Esophagus muscularis mucosa (tissue), 4 donors: ENCODE data around the gene EP400. TPM values are rescaled to one million over a fixed set of nuclear protein-coding genes. Genes with fewer than 3 reads are reported as not detected.

Experiments used
- DNase-seq: peaks from one replicate; pipeline ENCODE4 v3.0.0-alpha.2; 2017; ENCODE audit errors: extremely low spot score
- H3K27ac ChIP-seq, 4 donors: fragments of 200-600 bp; sonication (generic); replicated peaks in 1 of 4; 1 replicate in 3 of 4; 2 replicates in 1 of 4; pipeline ENCODE4 v1.5.1; 2016 to 2019; ENCODE audit warnings: mild to moderate bottlenecking in 1 of 4
- H3K27me3 ChIP-seq, 4 donors: fragments of 200-600 bp; sonication (generic); one replicate each; pipeline versions ENCODE4 v1.5.1 to v1.6.0; 2016 to 2019
- H3K36me3 ChIP-seq, 4 donors: fragments of 200-600 bp; sonication (generic); one replicate each; pipeline ENCODE4 v1.5.1; 2016 to 2019
- H3K4me1 ChIP-seq, 4 donors: fragments of 200-600 bp; sonication (generic); one replicate each; pipeline ENCODE4 v1.5.1; 2016 to 2019
- H3K4me3 ChIP-seq, 4 donors: fragments of 200-600 bp; sonication (generic); 1 replicate in 2 of 4; 2 replicates in 2 of 4; pipeline ENCODE4 v1.5.1; 2016 to 2019; ENCODE audit warnings: mild to moderate bottlenecking in 4 of 4, moderate library complexity in 1 of 4
- H3K9me3 ChIP-seq, 4 donors: fragments of 200-600 bp; sonication (generic); 1 replicate in 3 of 4; 2 replicates in 1 of 4; pipeline ENCODE4 v1.5.1; 2016 to 2019
- CTCF ChIP-seq, 3 experiments: fragments of 200-600 bp in 2 of 3; fragments of 450-650 bp in 1 of 3; sonication (generic) in 2 of 3; IDR thresholded peaks; one replicate each; pipeline ENCODE4 v1.5.1; 2017 to 2019; ENCODE audit warnings: antibody characterized with exemption in 3 of 3, mild to moderate bottlenecking in 2 of 3, moderate library complexity in 1 of 3
- EP300 ChIP-seq: sonication (generic); formaldehyde crosslinking; IDR thresholded peaks from one replicate; pipeline ENCODE4 v1.6.1; 2017; ENCODE audit warnings: antibody characterized with exemption
- POLR2A ChIP-seq: fragments of 450-650 bp; IDR thresholded peaks from one replicate; pipeline ENCODE4 v1.6.1; 2017; ENCODE audit warnings: antibody characterized with exemption, moderate library complexity, mild to moderate bottlenecking, low read depth
- POLR2AphosphoS5 ChIP-seq, 2 donors: sonication (generic); formaldehyde crosslinking; IDR thresholded peaks; one replicate each; pipeline ENCODE4 v1.6.1; 2017; ENCODE audit warnings: antibody characterized with exemption in 2 of 2
- WGBS: methylation state at CpG from one replicate; pipeline ENCODE4 v1.1.5; 2018; 5-methylcytosine and 5-hydroxymethylcytosine counted together
- intact Hi-C: fragments of 100-400 bp; cut with DNase I; formaldehyde crosslinking; loops from one replicate; pipeline ENCODE4 v1.15.1; 2023
- total RNA-seq, 4 donors: library from RNA; depleted of rRNA; stranded (reverse); fragments of >200 nt; gene quantifications; one replicate each; pipeline versions ENCODE4 v1.1.0 to v1.2.1, GENCODE V29; 2016

EP400 gene
- total RNA-seq, 4 donors from 2014 or later: 16.9 to 31.1 (median 22.4) TPM

- H3K4me3 ChIP-seq: no peak overlapping the region
- intact Hi-C loops: no loop called here
- H3K27me3 ChIP-seq: no peaks in the 10 kb centered on the region
- WGBS: 100% methylated on average over 5 of the region's 14 CpGs
- no peak overlapping the region for H3K27ac ChIP-seq
- H3K36me3 ChIP-seq: peaks cover 64 to 99% (median 94%) of the 10 kb centered on the region in 4 donors
- TF ChIP-seq EP300 (no peak), POLR2AphosphoS5 (IDR thresholded peaks at IDR 0.05) (no peak), CTCF (IDR thresholded peaks at IDR 0.05) (no peak), POLR2A (no peak)
- DNase-seq: no peak
- H3K9me3 ChIP-seq: no peaks in the 10 kb centered on the region
- peaks cover 16 to 22% (median 19%) of the 10 kb centered on the region in 4 donors for H3K4me1 ChIP-seq
Measured at GRCh38 chr12:131914179-131914702, 35.5 kb upstream of the EP400 start.

- TF ChIP-seq CTCF (IDR thresholded peaks at IDR 0.05) (no peak), POLR2AphosphoS5 (IDR thresholded peaks at IDR 0.05) (no peak), EP300 (no peak), POLR2A (no peak)
- H3K27me3 ChIP-seq: no peaks in the 10 kb centered on the region
- DNase-seq: no peak
- intact Hi-C loops: no loop called here
- H3K4me3 ChIP-seq: no peak overlapping the region
- H3K4me1 ChIP-seq: peaks cover 16 to 22% (median 19%) of the 10 kb centered on the region in 4 donors
- H3K9me3 ChIP-seq: no peaks in the 10 kb centered on the region
- H3K27ac ChIP-seq: no peak overlapping the region
- H3K36me3 ChIP-seq: peaks cover 63 to 99% (median 94%) of the 10 kb centered on the region in 4 donors
- 91% methylated on average over 6 of the region's 20 CpGs for WGBS
Measured at GRCh38 chr12:131915000-131915689, 34.6 kb upstream of the EP400 start.

- peaks cover 16 to 22% (median 19%) of the 10 kb centered on the region in 4 donors for H3K4me1 ChIP-seq
- TF ChIP-seq POLR2A: no peak
- TF ChIP-seq POLR2AphosphoS5 (IDR thresholded peaks at IDR 0.05): no peak
- no peak for TF ChIP-seq CTCF (IDR thresholded peaks at IDR 0.05)
- no peak for TF ChIP-seq EP300
- WGBS: 87% methylated on average over 13 of the region's 21 CpGs
- H3K36me3 ChIP-seq: peaks cover 62 to 99% (median 94%) of the 10 kb centered on the region in 4 donors
- no peaks in the 10 kb centered on the region for H3K27me3 ChIP-seq
- DNase-seq: no peak
- H3K9me3 ChIP-seq: no peaks in the 10 kb centered on the region
- no peak overlapping the region for H3K4me3 ChIP-seq
- intact Hi-C loops: no loop called here
- H3K27ac ChIP-seq: no peak overlapping the region
Measured at GRCh38 chr12:131915823-131916222, 33.9 kb upstream of the EP400 start.

GRCh38 chr12:131916306-131917138, 33.2 kb upstream of the EP400 start:
- Histone ChIP-seq H3K27me3 (no peaks in the 10 kb centered on the region), H3K27ac (no peak overlapping the region), H3K4me3 (no peak overlapping the region), H3K4me1 (peaks cover 16 to 18% (median 16%) of the 10 kb centered on the region in 4 donors), H3K9me3 (no peaks in the 10 kb centered on the region), H3K36me3 (peaks cover 62 to 99% (median 94%) of the 10 kb centered on the region in 4 donors)
- intact Hi-C loops: no loop called here
- TF ChIP-seq POLR2A (no peak), POLR2AphosphoS5 (IDR thresholded peaks at IDR 0.05) (no peak), EP300 (no peak), CTCF (IDR thresholded peaks at IDR 0.05) (no peak)
- DNase-seq: no peak
- WGBS: 94% methylated on average over 24 of the region's 36 CpGs
